SK-N-SH treated with all-trans-retinoic acid at 6 μM for 48 hours (cell line): ENCODE data around the gene COQ2.
"Not testable (repeated sequence)": the region's sequence is repeated elsewhere in the genome, so short reads cannot be mapped to it uniquely, and the experiment has no call there.

Experiments
- ATAC-seq: fragments of 200-7000 bp; cut with Tn5 transposase; 3 replicates; pipeline ENCODE4 v1.9.1; 2020; ENCODE audit warnings: mild to moderate bottlenecking, moderate library complexity
- ARNTL ChIP-seq: fragments of 450-650 bp; formaldehyde crosslinking; IDR thresholded peaks from 2 replicates; pipeline ENCODE4 v1.5.0; 2020; ENCODE audit warnings: low read depth, mild to moderate bottlenecking, moderate library complexity, borderline replicate concordance
- BACH2 ChIP-seq: fragments of 250-450 bp; sonication (Bioruptor Pico); IDR thresholded peaks from 2 replicates; pipeline ENCODE4 v1.9.0; 2021; ENCODE audit warnings: mild to moderate bottlenecking, borderline replicate concordance
- CREB5 ChIP-seq: fragments of 250-450 bp; sonication (Bioruptor Pico); IDR thresholded peaks from 2 replicates; pipeline ENCODE4 v1.5.1; 2020; ENCODE audit warnings: low read depth, mild to moderate bottlenecking, moderate library complexity
- CSDC2 ChIP-seq: fragments of 250-450 bp; sonication (Bioruptor Pico); IDR thresholded peaks from 2 replicates; pipeline ENCODE4 v1.5.0; 2020; ENCODE audit warnings: mild to moderate bottlenecking, moderate library complexity
- CSRNP3 ChIP-seq: fragments of 250-450 bp; sonication (Bioruptor Pico); IDR thresholded peaks from 2 replicates; pipeline ENCODE4 v1.5.1; 2021; ENCODE audit warnings: mild to moderate bottlenecking, moderate library complexity
- ESRRG ChIP-seq: fragments of 250-450 bp; sonication (Bioruptor Pico); IDR thresholded peaks from 2 replicates; pipeline ENCODE4 v1.6.1; 2021; ENCODE audit warnings: mild to moderate bottlenecking
- ISL1 ChIP-seq: fragments of 250-450 bp; sonication (Bioruptor Pico); IDR thresholded peaks from 2 replicates; pipeline ENCODE4 v2.1.2; 2022; ENCODE audit warnings: mild to moderate bottlenecking, moderate library complexity
- OSR1 ChIP-seq: fragments of 250-450 bp; sonication (Bioruptor Pico); IDR thresholded peaks from 2 replicates; pipeline ENCODE4 v1.8.0; 2022; ENCODE audit warnings: moderate library complexity, mild to moderate bottlenecking, inconsistent platforms
- PATZ1 ChIP-seq: fragments of 250-450 bp; sonication (Bioruptor Pico); IDR thresholded peaks from 2 replicates; pipeline ENCODE4 v1.8.0; 2020; ENCODE audit warnings: mild to moderate bottlenecking, moderate library complexity, borderline replicate concordance
- POU6F1 ChIP-seq: fragments of 250-450 bp; sonication (Bioruptor Pico); IDR thresholded peaks from 2 replicates; pipeline ENCODE4 v1.8.0; 2021; ENCODE audit warnings: low read depth, mild to moderate bottlenecking, moderate library complexity, borderline replicate concordance
- PPARA ChIP-seq: fragments of 250-450 bp; sonication (Bioruptor Pico); IDR thresholded peaks from 2 replicates; pipeline ENCODE4 v1.5.0; 2020; ENCODE audit warnings: mild to moderate bottlenecking, borderline replicate concordance
- RARB ChIP-seq: fragments of 250-450 bp; sonication (Bioruptor Pico); IDR thresholded peaks from 2 replicates; pipeline ENCODE4 v1.8.0; 2021; ENCODE audit warnings: mild to moderate bottlenecking, moderate library complexity
- SNAI2 ChIP-seq: fragments of 250-450 bp; sonication (Bioruptor Pico); IDR thresholded peaks from 2 replicates; pipeline ENCODE4 v1.5.0; 2020; ENCODE audit warnings: mild to moderate bottlenecking, moderate library complexity
- TCF4 ChIP-seq: fragments of 250-450 bp; sonication (Bioruptor Pico); IDR thresholded peaks from 2 replicates; pipeline ENCODE4 v1.8.0; 2021; ENCODE audit warnings: mild to moderate bottlenecking, moderate library complexity, borderline replicate concordance
- TSHZ2 ChIP-seq: fragments of 250-450 bp; sonication (Bioruptor Pico); IDR thresholded peaks from 2 replicates; pipeline ENCODE4 v1.5.0; 2020; ENCODE audit warnings: mild to moderate bottlenecking, moderate library complexity
- ZFP3 ChIP-seq: fragments of 250-450 bp; sonication (Bioruptor Pico); IDR thresholded peaks from 2 replicates; pipeline ENCODE4 v1.5.0; 2020; ENCODE audit warnings: mild to moderate bottlenecking, moderate library complexity
- ZFP30 ChIP-seq: fragments of 450-650 bp; formaldehyde crosslinking; IDR thresholded peaks from 2 replicates; pipeline ENCODE4 v1.5.0; 2022; ENCODE audit warnings: mild to moderate bottlenecking, moderate library complexity
- ZNF565 ChIP-seq: fragments of 450-650 bp; formaldehyde crosslinking; conservative IDR thresholded peaks from 2 replicates; pipeline ENCODE4 v1.5.0; 2020; ENCODE audit warnings: low read depth, mild to moderate bottlenecking, moderate library complexity
- ZNF70 ChIP-seq: fragments of 450-650 bp; formaldehyde crosslinking; IDR thresholded peaks from 2 replicates; pipeline ENCODE4 v1.5.0; 2020; ENCODE audit warnings: mild to moderate bottlenecking, moderate library complexity
- ZNF8 ChIP-seq: fragments of 450-650 bp; formaldehyde crosslinking; IDR thresholded peaks from 2 replicates; pipeline ENCODE4 v1.5.0; 2020; ENCODE audit warnings: mild to moderate bottlenecking, moderate library complexity

The COQ2 gene

GRCh38 chr4:83234902-83235644 lies 49.5 kb downstream of the COQ2 start:
- TF ChIP-seq PATZ1 (CRISPR knock-in tag) (no peak), SNAI2 (CRISPR knock-in tag) (no peak), ZFP3 (CRISPR knock-in tag) (no peak), TSHZ2 (CRISPR knock-in tag) (no peak), ZNF70 (CRISPR knock-in tag) (no peak), ZNF8 (CRISPR knock-in tag) (no peak)
- no peak for ATAC-seq

GRCh38 chr4:83234387-83234786 lies 50.2 kb downstream of the COQ2 start:
- ATAC-seq: not testable (repeated sequence)

GRCh38 chr4:83232082-83232481 lies 52.5 kb downstream of the COQ2 start:
- no peak for TF ChIP-seq SNAI2 (CRISPR knock-in tag)
- TF ChIP-seq TSHZ2 (CRISPR knock-in tag): no peak
- no peak for TF ChIP-seq RARB (CRISPR knock-in tag)
- TF ChIP-seq ZFP3 (CRISPR knock-in tag): no peak
- TF ChIP-seq ISL1 (CRISPR knock-in tag): no peak
- TF ChIP-seq ARNTL (CRISPR knock-in tag): no peak
- no peak for TF ChIP-seq ZNF565 (CRISPR knock-in tag)
- TF ChIP-seq ZNF8 (CRISPR knock-in tag): no peak
- no peak for TF ChIP-seq ZNF70 (CRISPR knock-in tag)
- no peak for TF ChIP-seq CSRNP3 (CRISPR knock-in tag)
- no peak for TF ChIP-seq CSDC2 (CRISPR knock-in tag)
- ATAC-seq: no peak

GRCh38 chr4:83231620-83232076 lies 53.0 kb downstream of the COQ2 start:
- no peak for ATAC-seq
- TF ChIP-seq OSR1 (no peak), ARNTL (CRISPR knock-in tag) (no peak), POU6F1 (CRISPR knock-in tag) (no peak), PPARA (CRISPR knock-in tag) (no peak), ZNF565 (CRISPR knock-in tag) (no peak), ZNF70 (CRISPR knock-in tag) (no peak), CSDC2 (CRISPR knock-in tag) (no peak), TCF4 (CRISPR knock-in tag) (no peak), CREB5 (CRISPR knock-in tag) (no peak), RARB (CRISPR knock-in tag) (no peak), CSRNP3 (CRISPR knock-in tag) (no peak), ZFP30 (no peak), ISL1 (CRISPR knock-in tag) (no peak), ESRRG (no peak), ZFP3 (CRISPR knock-in tag) (no peak), BACH2 (CRISPR knock-in tag) (no peak)
